Stomach (tissue), 9 donors: Measurements from ENCODE around the gene CERS6. TPM values are rescaled to one million over a fixed set of nuclear protein-coding genes. Genes with fewer than 3 reads are reported as not detected.

Source experiments
- DNase-seq, 2 donors: peaks; one replicate each; pipeline versions ENCODE4 v3.0.0 to v3.0.0-alpha.2; 2013 to 2019
- H3K27ac ChIP-seq, 5 donors: fragments of 200-600 bp in 4 of 5; sonication (generic) in 4 of 5; one replicate each; pipeline ENCODE4 v1.5.1; 2013 to 2019; ENCODE audit warnings: mild to moderate bottlenecking in 1 of 5, moderate library complexity in 1 of 5
- H3K27me3 ChIP-seq, 3 donors: fragments of 200-600 bp; sonication (generic); one replicate each; pipeline ENCODE4 v1.5.1; 2017 to 2019; ENCODE audit warnings: mixed run types in 1 of 3
- H3K36me3 ChIP-seq, 4 donors: fragments of 200-600 bp; sonication (generic); 1 replicate in 3 of 4; 2 replicates in 1 of 4; pipeline ENCODE4 v1.5.1; 2016 to 2019
- H3K4me1 ChIP-seq, 4 donors: fragments of 200-600 bp; sonication (generic); one replicate each; pipeline ENCODE4 v1.5.1; 2016 to 2019
- H3K4me3 ChIP-seq, 4 donors: fragments of 200-600 bp; sonication (generic) in 3 of 4; one replicate each; pipeline ENCODE4 v1.5.1; 2016 to 2019; ENCODE audit warnings: mild to moderate bottlenecking in 1 of 4
- H3K9me3 ChIP-seq, 4 donors: fragments of 200-600 bp; sonication (generic); one replicate each; pipeline ENCODE4 v1.5.1; 2016 to 2019
- CTCF ChIP-seq, 7 experiments: fragments of 450-650 bp in 4 of 7; fragments of 200-600 bp in 3 of 7; sonication (generic) in 3 of 7; IDR thresholded peaks; one replicate each; pipeline ENCODE4 v1.5.1; 2016 to 2019; ENCODE audit warnings: antibody characterized with exemption in 7 of 7, control low read depth in 2 of 7, mild to moderate bottlenecking in 1 of 7
- EP300 ChIP-seq: sonication (generic); formaldehyde crosslinking; IDR thresholded peaks from one replicate; pipeline ENCODE4 v1.6.1; 2017; ENCODE audit warnings: antibody characterized with exemption
- POLR2A ChIP-seq, 4 donors: fragments of 450-650 bp; IDR thresholded peaks; one replicate each; pipeline ENCODE4 v1.6.1; 2016; ENCODE audit warnings: antibody characterized with exemption in 4 of 4, control low read depth in 2 of 4, mild to moderate bottlenecking in 1 of 4, moderate library complexity in 1 of 4
- POLR2AphosphoS5 ChIP-seq, 3 donors: sonication (generic); formaldehyde crosslinking; IDR thresholded peaks; one replicate each; pipeline ENCODE4 v1.6.1; 2016; ENCODE audit warnings: antibody characterized with exemption in 3 of 3
- WGBS, 5 donors: extraction: QIAGEN DNeasy Blood & Tissue Kit in 3 of 5; methylation state at CpG; one replicate each; pipeline versions ENCODE4 v1.1.5 to v1.1.7; 2013 to 2018; 5-methylcytosine and 5-hydroxymethylcytosine counted together
- intact Hi-C: fragments of 100-400 bp; cut with DNase I; formaldehyde crosslinking; loops from one replicate; pipeline ENCODE4 v1.15.1; 2023; ENCODE audit warnings: low total_unique reads
- polyA plus RNA-seq, 3 donors: library from polyadenylated mRNA; stranded (reverse); fragments of 200-250 nt; gene quantifications; one replicate each; pipeline ENCODE4 v1.2.3, GENCODE V29; 2013
- total RNA-seq, 5 donors: library from RNA; depleted of rRNA; stranded (reverse); fragments of >200 nt; gene quantifications; one replicate each; pipeline versions ENCODE4 v1.1.0 to v1.2.3, GENCODE V29; 2014 to 2016
- donor health status: healthy with polysubstance abuse.
- donor health status: Bipolar disorder and iron deficiency.
- donor health status: healthy.

CERS6 gene
- total and polyA plus RNA-seq, 8 donors = 4.0 to 102 (median 53.2) TPM

- TF ChIP-seq POLR2A (IDR thresholded peaks at IDR 0.05) = no peak
- no peak for TF ChIP-seq EP300
- TF ChIP-seq CTCF (IDR thresholded peaks at IDR 0.05) = no peak
- TF ChIP-seq POLR2AphosphoS5 (IDR thresholded peaks at IDR 0.05) = no peak
- H3K27ac ChIP-seq = no peak overlapping the region
- no peaks in the 10 kb centered on the region for H3K27me3 ChIP-seq
- H3K36me3 ChIP-seq = no peaks in the 10 kb centered on the region
- no peak overlapping the region for H3K4me3 ChIP-seq
- no peaks in the 10 kb centered on the region for H3K4me1 ChIP-seq
- DNase-seq = no peak
- H3K9me3 ChIP-seq = no peaks in the 10 kb centered on the region
- intact Hi-C loops = no loop called here
These were observed 33.5 kb upstream of the CERS6 start for GRCh38 chr2:168422584-168422983.

GRCh38 chr2:168424112-168424951 lies 31.7 kb upstream of the CERS6 start:
- no peak overlapping the region for H3K4me3 ChIP-seq
- H3K36me3 ChIP-seq = no peaks in the 10 kb centered on the region
- no peaks in the 10 kb centered on the region for H3K9me3 ChIP-seq
- DNase-seq = no peak
- H3K4me1 ChIP-seq = no peaks in the 10 kb centered on the region
- 31 to 49% (median 42%) methylated on average over 2 of the region's 2 CpGs for WGBS, 5 donors
- intact Hi-C loops = no loop called here
- H3K27me3 ChIP-seq = no peaks in the 10 kb centered on the region
- H3K27ac ChIP-seq = no peak overlapping the region
- TF ChIP-seq EP300 (no peak), POLR2A (IDR thresholded peaks at IDR 0.05) (no peak), POLR2AphosphoS5 (IDR thresholded peaks at IDR 0.05) (no peak), CTCF (IDR thresholded peaks at IDR 0.05) (no peak)

- no peaks in the 10 kb centered on the region for H3K27me3 ChIP-seq
- H3K27ac ChIP-seq = no peak overlapping the region
- TF ChIP-seq CTCF (IDR thresholded peaks at IDR 0.05) (no peak), POLR2AphosphoS5 (IDR thresholded peaks at IDR 0.05) (no peak), EP300 (no peak), POLR2A (IDR thresholded peaks at IDR 0.05) (no peak)
- H3K36me3 ChIP-seq = no peaks in the 10 kb centered on the region
- intact Hi-C loops = no loop called here
- no peak for DNase-seq
- WGBS, 5 donors = 68 to 77% (median 70%) methylated on average over 3 of the region's 3 CpGs
- H3K9me3 ChIP-seq = no peaks in the 10 kb centered on the region
- H3K4me1 ChIP-seq = no peaks in the 10 kb centered on the region
- no peak overlapping the region for H3K4me3 ChIP-seq
These were observed 31.1 kb upstream of the CERS6 start for GRCh38 chr2:168424971-168425370.

- Histone ChIP-seq H3K27ac (no peak overlapping the region), H3K27me3 (no peaks in the 10 kb centered on the region), H3K9me3 (no peaks in the 10 kb centered on the region), H3K4me3 (no peak overlapping the region), H3K4me1 (no peaks in the 10 kb centered on the region), H3K36me3 (no peaks in the 10 kb centered on the region)
- intact Hi-C loops = no loop called here
- WGBS, 5 donors = 94 to 97% (median 95%) methylated on average over 2 of the region's 2 CpGs
- no peak for TF ChIP-seq EP300
- TF ChIP-seq POLR2AphosphoS5 (IDR thresholded peaks at IDR 0.05) = no peak
- TF ChIP-seq POLR2A (IDR thresholded peaks at IDR 0.05) = no peak
- no peak for TF ChIP-seq CTCF (IDR thresholded peaks at IDR 0.05)
- no peak for DNase-seq
These were observed 29.2 kb upstream of the CERS6 start for GRCh38 chr2:168426861-168427260.
